Cardiac muscle cell (in vitro differentiated cells and primary cell): ENCODE data around the gene KCNQ1. TPM values are rescaled to one million over a fixed set of nuclear protein-coding genes. Genes with fewer than 3 reads are reported as not detected.

Source experiments
- DNase-seq, 2 donors: peaks; one replicate each; pipeline versions ENCODE4 v3.0.0 to v3.0.0-alpha.2; 2010 to 2017; ENCODE audit warnings: low read depth in 1 of 2, low spot score in 1 of 2
- H3K27ac ChIP-seq: fragments of 200-600 bp; sonication (generic); 2 replicates; pipeline ENCODE4 v1.5.1; 2016
- H3K27me3 ChIP-seq: fragments of 200-600 bp; sonication (generic); 2 replicates; pipeline ENCODE4 v1.6.0; 2016; ENCODE audit warnings: control low read depth
- H3K36me3 ChIP-seq: fragments of 200-600 bp; sonication (generic); 2 replicates; pipeline ENCODE4 v1.5.1; 2016; ENCODE audit warnings: control low read depth
- H3K4me1 ChIP-seq: fragments of 200-600 bp; sonication (generic); 2 replicates; pipeline ENCODE4 v1.8.1; 2017; ENCODE audit warnings: low read depth, mild to moderate bottlenecking, mixed run types
- H3K4me3 ChIP-seq: fragments of 200-600 bp; sonication (generic); 2 replicates; pipeline ENCODE4 v1.5.1; 2016; ENCODE audit warnings: mild to moderate bottlenecking
- H3K9me3 ChIP-seq: fragments of 200-600 bp; sonication (generic); 2 replicates; pipeline ENCODE4 v1.5.1; 2017; ENCODE audit warnings: low read depth, mild to moderate bottlenecking, control low read depth
- CTCF ChIP-seq: IDR thresholded peaks from 2 replicates; pipeline ENCODE4 v1.5.1; 2012; ENCODE audit warnings: low read depth, mild to moderate bottlenecking, low read length
- polyA plus RNA-seq: library from polyadenylated mRNA; unstranded; fragments of >200 nt; fragmentation: Nextera tagmentation; extraction: Ambion mirVana; gene quantifications from 2 replicates; pipeline ENCODE4 v1.2.1, GENCODE V29; 2016
- total RNA-seq: library from RNA; depleted of rRNA; stranded (reverse); fragments of >200 nt; gene quantifications from 2 replicates; pipeline ENCODE4 v1.2.3, GENCODE V29; 2016

KCNQ1 gene
- total and polyA plus RNA-seq, 2 experiments from 2014 or later, result 13.9 to 18.6 TPM

GRCh38 chr11:2402106-2402505 is 42.7 kb upstream of the KCNQ1 start:
- TF ChIP-seq CTCF, result no peak
- DNase-seq, result no peak
- no peaks in the 10 kb centered on the region for H3K9me3 ChIP-seq
- H3K4me1 ChIP-seq, result peaks cover 13% of the 10 kb centered on the region
- H3K4me3 ChIP-seq, result no peak overlapping the region
- H3K36me3 ChIP-seq, result peaks cover 11% of the 10 kb centered on the region
- H3K27me3 ChIP-seq, result no peaks in the 10 kb centered on the region
- no peak overlapping the region for H3K27ac ChIP-seq

DNA sequence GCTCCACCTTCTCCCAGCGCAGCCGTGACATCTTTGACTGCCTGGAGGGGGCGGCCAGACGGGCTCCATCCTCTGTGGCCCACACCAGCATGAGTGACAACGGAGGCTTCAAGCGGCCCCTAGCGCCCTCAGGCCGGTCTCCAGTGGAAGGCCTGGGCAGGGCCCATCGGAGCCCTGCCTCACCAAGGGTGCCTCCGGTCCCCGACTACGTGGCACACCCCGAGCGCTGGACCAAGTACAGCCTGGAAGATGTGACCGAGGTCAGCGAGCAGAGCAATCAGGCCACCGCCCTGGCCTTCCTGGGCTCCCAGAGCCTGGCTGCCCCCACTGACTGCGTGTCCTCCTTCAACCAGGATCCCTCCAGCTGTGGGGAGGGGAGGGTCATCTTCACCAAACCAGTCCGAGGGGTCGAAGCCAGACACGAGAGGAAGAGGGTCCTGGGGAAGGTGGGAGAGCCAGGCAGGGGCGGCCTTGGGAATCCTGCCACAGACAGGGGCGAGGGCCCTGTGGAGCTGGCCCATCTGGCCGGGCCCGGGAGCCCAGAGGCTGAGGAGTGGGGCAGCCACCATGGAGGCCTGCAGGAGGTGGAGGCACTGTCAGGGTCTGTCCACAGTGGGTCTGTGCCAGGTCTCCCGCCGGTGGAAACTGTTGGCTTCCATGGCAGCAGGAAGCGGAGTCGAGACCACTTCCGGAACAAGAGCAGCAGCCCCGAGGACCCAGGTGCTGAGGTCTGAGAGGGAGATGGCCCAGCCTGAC is 41.7 kb upstream of the KCNQ1 start:
- peaks cover 9% of the 10 kb centered on the region for H3K36me3 ChIP-seq
- peaks cover 13% of the 10 kb centered on the region for H3K4me1 ChIP-seq
- no peak overlapping the region for H3K27ac ChIP-seq
- no peak overlapping the region for H3K4me3 ChIP-seq
- no peaks in the 10 kb centered on the region for H3K9me3 ChIP-seq
- no peak for DNase-seq
- TF ChIP-seq CTCF, result no peak
- H3K27me3 ChIP-seq, result no peaks in the 10 kb centered on the region

DNA sequence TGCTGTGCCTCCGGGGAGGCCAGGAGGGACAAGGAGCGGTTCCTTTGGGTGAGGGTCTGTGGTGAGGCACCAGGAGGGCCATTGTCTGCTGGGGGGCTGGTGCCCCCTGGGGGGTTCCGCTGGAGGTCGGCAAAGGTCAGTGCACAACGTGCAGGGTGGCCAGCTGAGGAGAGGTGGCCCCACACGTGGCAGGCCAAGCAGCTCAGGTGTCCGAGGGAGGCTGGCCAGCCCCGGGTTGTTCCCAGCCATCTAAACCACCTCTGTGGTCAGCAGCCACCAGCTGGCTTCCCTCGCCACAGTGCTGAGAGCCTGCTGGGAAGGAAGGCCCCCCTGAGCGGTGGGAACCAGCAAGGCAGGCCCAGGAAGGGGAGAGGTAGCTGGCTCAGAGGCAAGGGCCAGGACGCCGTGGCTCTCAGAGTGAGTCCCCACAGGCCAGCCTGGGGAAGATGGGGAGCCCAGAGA is 40.0 kb upstream of the KCNQ1 start:
- H3K27me3 ChIP-seq, result no peaks in the 10 kb centered on the region
- peaks cover 13% of the 10 kb centered on the region for H3K4me1 ChIP-seq
- no peaks in the 10 kb centered on the region for H3K9me3 ChIP-seq

DNA sequence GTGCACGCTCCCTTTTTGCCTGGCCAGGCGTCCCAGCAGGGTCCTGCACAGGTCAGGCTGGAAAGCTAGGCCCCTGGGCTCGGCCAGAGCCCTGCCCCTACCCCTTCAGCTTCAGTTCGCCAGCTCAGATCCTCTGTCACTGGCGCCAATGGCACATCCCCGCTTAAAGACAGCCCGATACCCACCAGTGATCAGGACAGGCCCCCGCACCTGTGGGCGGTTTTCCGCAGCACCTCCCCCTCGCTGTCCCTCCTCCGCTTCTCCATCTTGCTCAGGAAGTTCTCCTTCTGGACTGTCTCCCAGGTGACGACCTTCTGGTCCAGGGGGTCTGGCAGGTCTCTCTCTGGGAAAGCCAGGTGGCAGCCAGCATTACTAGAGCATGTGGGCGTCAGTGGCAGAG is 38.4 kb upstream of the KCNQ1 start:
- H3K9me3 ChIP-seq, result no peaks in the 10 kb centered on the region
- H3K27ac ChIP-seq, result no peak overlapping the region
- H3K4me3 ChIP-seq, result no peak overlapping the region
- peaks cover 20% of the 10 kb centered on the region for H3K4me1 ChIP-seq
- TF ChIP-seq CTCF, result no peak
- H3K27me3 ChIP-seq, result no peaks in the 10 kb centered on the region
- peaks cover 9% of the 10 kb centered on the region for H3K36me3 ChIP-seq
- DNase-seq, result no peak

More for the DNA sequence above, 40.0 kb upstream of the KCNQ1 start:
- no peak for DNase-seq
- TF ChIP-seq CTCF, result no peak
- Histone ChIP-seq H3K36me3 (peaks cover 9% of the 10 kb centered on the region), H3K27ac (no peak overlapping the region), H3K4me3 (no peak overlapping the region)

- no peak for DNase-seq
- Histone ChIP-seq H3K27me3 (no peaks in the 10 kb centered on the region), H3K4me1 (peaks cover 15% of the 10 kb centered on the region), H3K27ac (no peak overlapping the region), H3K36me3 (peaks cover 9% of the 10 kb centered on the region), H3K9me3 (no peaks in the 10 kb centered on the region), H3K4me3 (no peak overlapping the region)
- no peak for TF ChIP-seq CTCF
Measured at GRCh38 chr11:2406878-2407410, 37.9 kb upstream of the KCNQ1 start.
